Measurements from ENCODE around the gene CCDC127. TPM values are rescaled to one million over a fixed set of nuclear protein-coding genes. Genes with fewer than 3 reads are reported as not detected.

Gene CCDC127
- total RNA-seq, 1 donor from 2014 or later: 7.0 TPM

- Histone ChIP-seq H3K27me3 (no peaks in the 10 kb centered on the region), H3K27ac (no peak overlapping the region), H3K9ac (no peak overlapping the region), H3K4me3 (no peak overlapping the region), H3K9me3 (ENCODE audit: low read depth) (no peaks in the 10 kb centered on the region), H3K79me2 (ENCODE audit: low read depth) (no peaks in the 10 kb centered on the region), H4K20me1 (ENCODE audit: low read depth) (no peaks in the 10 kb centered on the region), H3K36me3 (no peaks in the 10 kb centered on the region), H3F3A (ENCODE audit: low read depth) (no peaks in the 10 kb centered on the region), H3K4me2 (no peak overlapping the region), H2AFZ (replicated peaks) (no peak overlapping the region), H3K4me1 (peaks cover 5% of the 10 kb centered on the region)
- H3K4me3 Mint-ChIP-seq: no peak overlapping the region
- peaks cover 22% of the 10 kb centered on the region for H3K4me1 Mint-ChIP-seq
- H3K36me3 Mint-ChIP-seq: peaks cover 18% of the 10 kb centered on the region
- H3K27me3 Mint-ChIP-seq (ENCODE audit: insufficient read depth, low read depth): peaks cover 4% of the 10 kb centered on the region
- peak overlapping the region; percentile 90 for H3K27ac Mint-ChIP-seq
- no peaks in the 10 kb centered on the region for H3K9me3 Mint-ChIP-seq
- DNase-seq (ENCODE audit: low spot score): no peak
- TF ChIP-seq, protein P1, sequence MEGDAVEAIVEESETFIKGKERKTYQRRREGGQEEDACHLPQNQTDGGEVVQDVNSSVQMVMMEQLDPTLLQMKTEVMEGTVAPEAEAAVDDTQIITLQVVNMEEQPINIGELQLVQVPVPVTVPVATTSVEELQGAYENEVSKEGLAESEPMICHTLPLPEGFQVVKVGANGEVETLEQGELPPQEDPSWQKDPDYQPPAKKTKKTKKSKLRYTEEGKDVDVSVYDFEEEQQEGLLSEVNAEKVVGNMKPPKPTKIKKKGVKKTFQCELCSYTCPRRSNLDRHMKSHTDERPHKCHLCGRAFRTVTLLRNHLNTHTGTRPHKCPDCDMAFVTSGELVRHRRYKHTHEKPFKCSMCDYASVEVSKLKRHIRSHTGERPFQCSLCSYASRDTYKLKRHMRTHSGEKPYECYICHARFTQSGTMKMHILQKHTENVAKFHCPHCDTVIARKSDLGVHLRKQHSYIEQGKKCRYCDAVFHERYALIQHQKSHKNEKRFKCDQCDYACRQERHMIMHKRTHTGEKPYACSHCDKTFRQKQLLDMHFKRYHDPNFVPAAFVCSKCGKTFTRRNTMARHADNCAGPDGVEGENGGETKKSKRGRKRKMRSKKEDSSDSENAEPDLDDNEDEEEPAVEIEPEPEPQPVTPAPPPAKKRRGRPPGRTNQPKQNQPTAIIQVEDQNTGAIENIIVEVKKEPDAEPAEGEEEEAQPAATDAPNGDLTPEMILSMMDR (IDR thresholded peaks at IDR 0.05): no peak
- TF ChIP-seq EZH2 (IDR thresholded peaks at IDR 0.05): no peak
- no peak for TF ChIP-seq EZH2phosphoT487 (IDR thresholded peaks at IDR 0.05)
These were observed 43.0 kb downstream of the CCDC127 start for GRCh38 chr5:174876-175465.

DNA sequence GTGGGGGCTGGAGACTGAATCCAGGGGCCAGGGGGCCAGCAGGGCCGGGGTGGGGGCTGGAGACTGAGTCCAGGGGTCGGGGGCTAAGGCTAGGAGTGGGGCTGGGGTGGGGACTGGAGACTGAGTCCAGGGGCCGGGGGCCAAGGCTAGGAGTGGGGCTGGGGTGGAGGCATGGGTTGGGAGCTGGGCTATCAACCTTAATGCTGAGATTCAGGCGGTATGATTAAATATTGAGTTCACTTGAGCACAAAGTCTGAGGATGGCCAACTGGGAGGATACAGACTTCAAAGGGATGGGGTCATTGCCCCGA, 43.7 kb downstream of the CCDC127 start:
- Histone ChIP-seq H3K79me2 (ENCODE audit: low read depth) (no peaks in the 10 kb centered on the region), H3K4me2 (no peak overlapping the region), H2AFZ (replicated peaks) (no peak overlapping the region), H3K4me3 (no peak overlapping the region), H4K20me1 (ENCODE audit: low read depth) (no peaks in the 10 kb centered on the region), H3K27ac (no peak overlapping the region), H3K9ac (no peak overlapping the region), H3K27me3 (no peaks in the 10 kb centered on the region), H3K36me3 (no peaks in the 10 kb centered on the region), H3K4me1 (no peaks in the 10 kb centered on the region), H3K9me3 (ENCODE audit: low read depth) (no peaks in the 10 kb centered on the region), H3F3A (ENCODE audit: low read depth) (no peaks in the 10 kb centered on the region)
- no peak for DNase-seq (ENCODE audit: low spot score)
- Mint-ChIP-seq H3K4me1 (peaks cover 23% of the 10 kb centered on the region), H3K9me3 (no peaks in the 10 kb centered on the region), H3K27ac (peak overlapping the region; percentile 29), H3K27me3 (ENCODE audit: insufficient read depth, low read depth) (peaks cover 4% of the 10 kb centered on the region), H3K4me3 (no peak overlapping the region), H3K36me3 (peaks cover 15% of the 10 kb centered on the region)
- TF ChIP-seq EZH2 (IDR thresholded peaks at IDR 0.05) (no peak), EZH2phosphoT487 (IDR thresholded peaks at IDR 0.05) (no peak)
- TF ChIP-seq, protein P1 (IDR thresholded peaks at IDR 0.05): no peak

DNA sequence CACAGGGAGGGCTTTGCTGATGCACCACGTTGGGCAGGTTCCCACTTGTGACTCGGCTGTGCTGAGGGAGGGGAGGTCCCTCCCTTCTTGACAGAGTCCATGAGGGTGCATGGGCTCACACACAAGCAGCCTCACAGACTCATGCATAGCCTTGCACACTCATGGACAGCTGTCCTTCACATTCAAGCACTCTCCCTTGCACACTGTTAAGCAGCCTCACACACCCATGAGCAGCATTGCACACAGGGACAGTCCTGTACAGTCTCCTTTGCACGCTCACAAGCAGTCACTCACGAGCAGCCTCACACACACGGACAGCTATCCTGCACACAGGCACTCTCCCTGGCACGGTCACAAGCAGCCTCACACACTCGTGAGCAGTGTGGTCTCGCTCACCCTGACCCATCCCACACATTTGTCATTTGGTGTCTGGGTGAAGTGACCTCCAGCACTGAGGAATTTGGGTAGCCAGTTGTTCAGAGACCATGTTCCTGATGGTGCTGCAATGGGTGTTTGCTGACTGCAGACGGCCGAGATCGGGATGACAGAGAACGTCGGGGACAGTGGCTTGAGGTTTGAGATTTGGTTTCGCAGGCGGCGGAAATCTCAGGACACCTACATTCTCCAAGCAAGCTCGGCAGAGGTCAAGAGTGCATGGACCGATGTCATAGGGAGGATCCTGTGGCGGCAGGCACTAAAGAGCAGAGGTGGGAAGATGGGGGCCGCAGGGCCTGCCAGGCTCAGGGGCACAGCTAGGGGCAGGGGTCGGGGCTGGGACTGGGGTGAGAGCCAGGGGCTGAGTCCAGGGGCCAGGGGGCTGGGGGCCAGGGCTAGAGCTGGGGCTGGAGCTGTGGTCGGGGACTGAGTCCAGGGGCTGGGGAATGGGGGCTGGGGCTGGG, 44.3 kb downstream of the CCDC127 start:
- H3K9ac ChIP-seq: no peak overlapping the region
- no peaks in the 10 kb centered on the region for H3F3A ChIP-seq (ENCODE audit: low read depth)
- H3K9me3 Mint-ChIP-seq: no peaks in the 10 kb centered on the region
- no peak overlapping the region for H3K27ac ChIP-seq
- DNase-seq (ENCODE audit: low spot score): no peak
- H4K20me1 ChIP-seq (ENCODE audit: low read depth): no peaks in the 10 kb centered on the region
- no peaks in the 10 kb centered on the region for H3K79me2 ChIP-seq (ENCODE audit: low read depth)
- H3K27me3 ChIP-seq: no peaks in the 10 kb centered on the region
- no peaks in the 10 kb centered on the region for H3K9me3 ChIP-seq (ENCODE audit: low read depth)
- no peak overlapping the region for H3K4me3 ChIP-seq
- H3K4me1 Mint-ChIP-seq: peaks cover 28% of the 10 kb centered on the region
- H3K27me3 Mint-ChIP-seq (ENCODE audit: insufficient read depth, low read depth): peaks cover 4% of the 10 kb centered on the region
- H3K4me3 Mint-ChIP-seq: peak overlapping the region; percentile 18
- H3K36me3 Mint-ChIP-seq: peaks cover 13% of the 10 kb centered on the region
- H3K36me3 ChIP-seq: no peaks in the 10 kb centered on the region
- H2AFZ ChIP-seq (replicated peaks): no peak overlapping the region
- H3K4me2 ChIP-seq: no peak overlapping the region
- peak overlapping the region; percentile 36 for H3K27ac Mint-ChIP-seq
- TF ChIP-seq EZH2phosphoT487 (IDR thresholded peaks at IDR 0.05) (no peak), EZH2 (IDR thresholded peaks at IDR 0.05) (no peak)
- TF ChIP-seq, protein P1 (IDR thresholded peaks at IDR 0.05): no peak
- no peaks in the 10 kb centered on the region for H3K4me1 ChIP-seq
